GM18517 (cell line): Measurements from ENCODE around the gene INTS1.
A peak's percentile ranks its signal among the peaks of the same experiment; 100 is the strongest.
"Not testable (repeated sequence)": the region's sequence is repeated elsewhere in the genome, so short reads cannot be mapped to it uniquely, and the experiment has no call there.

Experiments
- ATAC-seq: cut with Tn5 transposase; IDR thresholded peaks from one replicate; pipeline ENCODE4 v1.9.1; 2021; ENCODE audit warnings: mild to moderate bottlenecking, moderate library complexity; ENCODE audit not compliant: unreplicated experiment

The INTS1 gene

DNA sequence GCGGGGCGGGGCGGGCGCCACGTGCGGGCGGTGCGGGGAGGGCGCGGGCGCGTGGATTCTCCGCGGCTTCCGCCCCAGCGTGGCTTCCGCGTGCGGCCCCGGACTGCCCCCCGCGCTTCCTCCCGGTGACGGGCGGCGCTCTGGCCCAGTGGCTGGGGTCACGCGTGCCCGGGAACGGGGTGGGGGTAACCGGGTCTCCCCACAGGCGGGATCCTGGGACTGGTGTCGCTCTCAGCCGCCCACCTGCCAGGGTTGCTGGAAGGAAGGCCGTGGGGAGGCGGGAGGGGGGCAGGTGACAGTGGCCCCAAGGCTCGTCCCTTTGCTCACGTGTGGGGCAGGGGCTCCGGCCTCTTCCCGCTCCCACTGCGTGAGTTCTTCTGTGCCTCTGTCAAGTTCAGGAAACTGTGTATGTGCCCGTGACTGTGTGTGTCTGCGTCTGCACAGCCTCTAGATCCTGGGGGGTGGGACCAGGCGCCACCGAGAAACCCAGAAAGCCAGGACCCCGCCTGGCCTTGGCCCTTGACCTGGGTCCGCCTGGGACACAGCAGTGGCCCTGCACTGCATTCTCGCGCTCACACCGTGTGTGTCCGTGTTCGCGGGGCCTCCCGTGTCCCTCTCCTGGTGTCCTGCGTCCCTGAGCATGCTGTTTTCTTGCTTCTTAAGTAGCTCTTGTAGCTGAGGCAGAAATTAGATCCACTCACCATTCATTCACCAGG is 27.2 kb upstream of the INTS1 start:
- no peak for ATAC-seq

DNA sequence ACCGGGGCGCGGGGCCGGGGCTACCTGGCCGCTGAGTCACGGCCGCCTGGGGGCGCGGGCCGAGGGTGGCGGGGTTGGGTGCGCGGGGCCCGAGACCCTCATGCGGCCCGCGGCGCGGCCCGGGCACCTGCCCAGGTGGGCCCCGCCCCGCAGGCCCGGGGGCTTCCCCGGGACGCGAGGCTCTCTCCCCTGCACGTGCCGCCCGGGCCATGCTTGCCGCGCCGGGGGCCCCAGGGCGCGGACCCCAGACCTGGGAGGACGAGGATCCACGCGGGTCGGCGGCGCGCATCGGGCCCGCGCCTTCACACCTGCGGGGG is 26.7 kb upstream of the INTS1 start:
- ATAC-seq: peak; percentile 7

DNA sequence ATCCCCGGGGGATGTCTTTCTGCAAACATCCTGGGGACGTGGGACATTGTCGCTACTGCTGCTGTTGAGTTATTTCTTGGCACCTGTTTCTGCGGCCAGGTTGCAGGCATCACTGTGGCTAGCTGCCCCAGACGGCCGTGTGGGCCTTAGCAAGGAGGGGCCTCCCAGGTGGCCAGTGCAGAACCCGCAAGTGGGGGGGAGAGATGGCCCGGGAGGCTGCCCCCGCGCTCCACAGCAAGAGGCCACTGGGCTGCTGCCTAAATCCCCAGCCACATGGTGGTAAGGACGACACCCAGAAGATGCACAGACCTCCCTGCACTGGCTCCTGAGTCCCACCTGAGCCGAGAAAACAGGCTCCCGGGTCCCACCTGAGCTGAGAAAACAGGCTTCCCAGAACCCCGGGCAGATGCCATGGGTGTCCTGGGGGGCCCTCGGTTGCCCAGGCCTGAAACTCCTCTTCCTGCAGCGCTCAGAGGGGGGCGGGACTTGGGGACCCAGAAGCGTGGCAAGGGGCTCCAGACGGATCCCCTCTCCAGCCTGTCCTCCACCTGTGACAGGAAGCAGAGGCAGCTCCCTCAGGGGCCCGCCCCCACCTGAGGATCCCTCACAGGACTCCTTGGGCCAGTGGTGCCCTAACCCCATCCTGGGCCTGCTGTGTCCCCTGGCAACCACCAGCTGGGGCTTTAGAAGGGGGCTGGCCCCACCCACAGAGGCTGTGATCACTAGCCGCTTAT is 25.4 kb upstream of the INTS1 start:
- no peak for ATAC-seq

DNA sequence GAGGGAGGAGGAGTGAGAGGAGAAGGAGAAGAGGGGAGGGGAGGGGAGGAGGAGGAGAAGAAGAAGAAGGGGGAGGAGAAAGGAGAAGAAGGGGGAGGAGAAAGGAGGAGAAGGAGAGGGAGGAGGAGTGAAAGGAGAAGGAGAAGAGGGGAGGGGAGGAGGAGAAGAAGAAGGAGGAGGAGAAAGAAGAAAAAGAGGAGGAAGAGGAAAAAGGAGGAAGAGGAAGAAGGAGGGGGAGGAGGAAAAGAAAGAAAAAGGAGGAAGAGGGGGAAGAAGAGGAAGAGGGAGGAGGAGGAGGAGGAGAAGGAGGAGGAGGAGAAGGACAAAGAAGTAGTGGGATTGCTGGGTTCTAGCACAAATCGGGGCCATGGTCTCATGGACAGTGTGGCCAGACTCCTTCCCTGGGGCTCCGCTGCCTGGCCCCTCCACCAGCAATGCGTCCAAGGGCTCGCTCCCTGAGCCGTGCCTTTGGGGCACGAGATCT is 22.1 kb upstream of the INTS1 start:
- ATAC-seq: no peak

DNA sequence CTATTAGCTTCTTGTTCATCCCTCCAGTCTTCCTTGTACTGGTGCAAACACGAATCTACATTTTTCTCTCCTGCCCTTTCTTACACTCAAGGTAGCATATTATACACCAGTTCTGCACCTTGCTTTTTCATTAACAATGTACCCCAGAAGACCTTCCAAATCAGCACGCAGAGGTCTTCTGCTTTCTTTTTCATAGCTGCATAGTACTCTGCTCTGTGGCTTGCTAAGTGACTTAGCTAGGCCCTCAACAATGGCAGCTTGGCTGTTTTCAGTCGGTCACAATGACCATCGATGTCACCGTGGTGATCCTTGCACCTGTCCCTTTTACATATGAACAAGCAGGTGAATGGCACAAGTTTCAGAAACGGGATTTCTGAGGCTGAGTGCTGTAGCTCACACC is 21.2 kb upstream of the INTS1 start:
- no peak for ATAC-seq

DNA sequence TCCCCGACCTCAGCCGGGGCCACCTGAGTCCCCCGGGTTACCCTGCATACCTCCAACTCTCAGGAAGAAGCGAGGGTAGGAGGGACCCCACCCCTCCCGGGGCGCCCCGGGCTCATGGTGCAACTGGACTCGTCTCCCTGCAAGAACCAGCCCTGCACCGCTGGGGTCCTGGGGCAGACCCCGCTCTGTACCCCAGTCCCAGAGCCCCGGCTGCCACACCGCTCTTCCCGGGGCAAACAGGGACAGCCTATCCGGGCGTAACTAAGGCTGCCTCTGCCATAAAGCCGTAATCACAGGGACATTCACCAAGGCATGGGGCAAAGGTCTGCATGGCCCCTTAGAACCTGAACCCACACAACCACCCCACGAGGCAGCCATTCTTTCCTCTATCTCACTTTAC is 19.7 kb upstream of the INTS1 start:
- no peak for ATAC-seq

DNA sequence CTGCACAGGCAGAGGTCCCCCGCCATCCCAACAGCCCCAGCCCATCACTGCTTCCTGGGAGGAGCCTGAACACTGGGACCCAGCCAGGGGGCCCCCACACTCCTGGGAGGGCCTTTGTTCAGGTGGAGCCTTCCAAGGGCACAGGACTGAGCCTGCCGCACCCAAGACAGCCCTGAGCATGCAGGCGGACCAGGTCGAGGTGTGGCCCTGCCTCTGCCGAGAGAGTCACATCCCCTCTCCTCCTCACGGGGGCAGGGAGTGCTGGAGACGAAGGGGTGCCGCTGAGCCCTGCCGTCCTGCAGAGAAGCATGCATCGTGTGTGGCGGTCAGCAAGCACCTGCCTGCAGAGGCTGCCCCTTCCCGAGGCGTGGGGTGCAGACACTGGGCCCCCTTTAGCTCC is 19.0 kb upstream of the INTS1 start:
- no peak for ATAC-seq

DNA sequence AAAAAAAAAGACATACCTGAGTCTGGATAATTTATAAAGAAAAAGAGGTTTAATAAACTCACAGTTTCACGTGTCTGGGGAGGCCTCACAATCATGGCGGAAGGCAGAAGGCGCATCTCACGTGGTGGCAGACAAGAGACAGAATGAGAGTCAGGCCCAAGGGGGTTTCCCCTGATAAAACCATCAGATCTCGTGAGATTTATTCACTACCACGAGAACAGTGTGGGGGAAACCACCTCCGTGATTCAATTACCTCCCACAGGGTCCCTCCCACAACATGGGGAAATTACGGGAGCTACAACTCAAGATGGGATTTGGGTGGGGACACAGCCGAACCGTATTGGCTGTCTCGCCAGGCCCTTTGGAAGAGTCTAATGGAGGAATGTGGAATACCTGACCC is 17.3 kb upstream of the INTS1 start:
- no peak for ATAC-seq

DNA sequence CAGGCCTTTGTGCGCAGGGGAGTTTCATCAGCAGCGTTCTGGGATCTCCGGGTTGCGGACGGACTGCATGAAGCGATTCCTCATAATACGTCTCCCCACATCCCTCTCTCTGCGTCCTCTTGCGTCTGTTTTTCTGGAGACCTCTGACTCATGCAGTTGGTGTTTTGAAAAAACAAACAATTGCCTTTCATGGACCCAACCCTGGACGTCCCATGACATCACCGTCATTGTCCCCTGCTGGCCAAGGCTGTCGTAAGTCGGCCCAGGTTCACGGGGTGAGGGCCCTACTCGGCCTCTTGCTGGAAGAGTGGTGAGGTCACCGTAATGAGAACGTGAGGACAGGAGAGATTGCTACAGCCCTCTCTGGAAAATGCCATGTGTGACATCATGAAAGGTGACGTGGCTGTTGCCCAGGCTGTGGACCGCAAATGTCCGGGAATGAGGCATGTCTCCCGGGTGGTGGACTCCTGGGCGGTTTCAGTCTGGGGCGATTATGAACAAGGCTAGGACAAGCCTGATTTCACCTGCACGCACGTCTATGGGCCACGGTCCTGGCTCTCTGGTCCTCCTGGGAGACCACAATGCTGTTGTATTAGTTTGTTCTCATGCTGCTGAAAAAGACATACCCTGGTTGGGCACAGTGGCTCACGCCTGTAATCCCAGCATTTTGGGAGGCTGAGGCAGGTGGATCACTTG is 16.5 kb upstream of the INTS1 start:
- ATAC-seq: no peak

DNA sequence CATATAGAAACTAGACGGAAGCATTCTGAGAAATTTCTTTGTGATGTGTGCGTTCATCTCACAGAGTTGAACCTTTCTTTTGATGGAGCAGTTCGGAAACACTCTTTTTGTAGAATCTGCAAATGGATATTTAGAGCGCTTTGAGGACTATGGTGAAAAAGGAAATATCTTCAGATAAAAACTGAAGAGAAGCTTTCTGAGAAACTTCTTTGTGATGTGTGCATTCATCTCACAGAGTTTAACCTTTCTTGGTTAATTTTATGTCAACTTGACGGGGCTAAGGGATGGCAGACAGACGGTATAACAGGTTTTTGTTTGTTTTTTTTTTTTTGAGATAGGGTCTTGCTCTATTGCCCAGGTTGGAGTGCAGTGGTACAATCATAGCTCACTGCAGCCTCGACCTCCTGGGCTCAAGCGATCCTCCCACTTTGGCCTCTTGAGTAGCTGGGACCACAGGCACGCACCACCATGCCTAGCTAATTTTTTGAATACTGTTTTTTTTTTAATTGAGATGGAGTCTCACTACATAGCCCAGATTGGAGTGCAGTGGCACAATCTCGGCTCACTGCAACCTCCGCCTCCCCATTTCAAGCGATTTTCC is 15.2 kb upstream of the INTS1 start:
- ATAC-seq: not testable (repeated sequence)

DNA sequence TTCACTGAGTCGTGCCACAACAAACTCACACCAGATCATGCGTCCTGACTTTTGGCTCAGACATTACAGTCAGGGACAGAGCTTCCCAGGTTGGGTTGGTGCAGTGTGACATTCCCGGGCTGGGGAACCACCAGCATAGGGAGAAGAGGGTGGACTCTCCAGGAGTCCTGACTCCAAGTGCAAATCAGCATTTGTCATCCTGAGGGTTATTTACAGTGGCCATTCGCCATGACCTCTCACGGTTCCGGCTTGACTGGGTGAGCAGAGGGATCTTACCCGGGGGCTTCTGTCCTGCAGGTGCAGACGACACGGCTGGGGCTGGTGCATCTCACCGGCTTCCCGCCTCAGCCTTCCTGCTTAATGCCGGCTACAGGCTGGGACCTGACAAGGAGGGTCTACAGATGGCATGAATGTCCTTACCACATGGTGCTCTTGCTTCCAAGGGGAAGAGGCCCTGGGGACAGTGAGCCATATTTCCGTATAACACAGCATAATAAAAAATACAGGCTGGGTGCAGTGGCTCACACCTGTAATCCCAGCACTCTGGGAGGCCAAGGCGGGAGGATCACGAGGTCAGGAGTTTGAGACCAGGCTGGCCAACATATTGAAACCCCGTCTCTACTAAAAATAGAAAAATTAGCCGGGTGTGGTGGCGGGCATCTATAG is 12.5 kb upstream of the INTS1 start:
- no peak for ATAC-seq

DNA sequence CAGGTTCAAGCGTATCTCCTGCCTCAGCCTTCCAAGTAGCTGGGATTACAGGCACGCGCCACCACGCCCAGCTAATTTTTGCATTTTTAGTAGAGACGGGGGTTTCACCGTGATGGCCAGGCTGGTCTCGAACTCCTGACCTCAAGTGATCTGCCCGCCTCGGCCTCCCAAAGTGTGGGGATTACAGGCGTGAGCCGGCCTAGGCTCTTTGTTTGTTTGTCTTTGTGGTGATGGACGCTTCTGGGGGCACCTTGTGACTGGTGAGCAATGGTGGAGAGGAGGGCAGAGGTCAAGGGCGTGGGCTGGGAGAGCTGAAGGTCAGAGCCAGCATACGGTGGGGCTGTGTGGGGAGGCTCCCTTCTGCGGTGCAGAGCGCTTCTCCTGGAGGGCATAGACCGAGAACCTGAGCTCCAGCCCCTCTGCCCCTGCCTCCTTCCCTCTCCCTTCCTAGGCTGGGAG is 11.3 kb upstream of the INTS1 start:
- not testable (repeated sequence) for ATAC-seq

DNA sequence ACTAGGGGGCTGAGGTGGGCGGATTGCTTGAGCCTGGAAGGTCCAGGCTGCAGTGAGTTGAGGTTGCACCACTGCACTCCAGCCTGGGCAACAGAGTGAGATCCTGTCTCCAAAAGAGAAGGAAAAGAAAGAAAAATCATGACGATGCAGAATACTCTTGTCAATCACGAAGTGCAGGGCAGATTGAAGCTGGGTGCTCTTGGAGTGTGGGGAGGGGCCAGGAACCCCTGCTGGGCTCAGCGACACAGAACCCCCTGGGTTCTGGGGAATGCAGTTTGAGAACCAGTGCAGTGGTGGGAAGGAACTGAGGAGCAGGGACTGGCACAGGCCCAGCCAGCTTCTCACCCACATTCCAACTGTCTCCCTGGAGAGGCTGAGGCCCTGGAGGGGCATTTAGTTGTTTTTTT is 10.8 kb upstream of the INTS1 start:
- no peak for ATAC-seq

DNA sequence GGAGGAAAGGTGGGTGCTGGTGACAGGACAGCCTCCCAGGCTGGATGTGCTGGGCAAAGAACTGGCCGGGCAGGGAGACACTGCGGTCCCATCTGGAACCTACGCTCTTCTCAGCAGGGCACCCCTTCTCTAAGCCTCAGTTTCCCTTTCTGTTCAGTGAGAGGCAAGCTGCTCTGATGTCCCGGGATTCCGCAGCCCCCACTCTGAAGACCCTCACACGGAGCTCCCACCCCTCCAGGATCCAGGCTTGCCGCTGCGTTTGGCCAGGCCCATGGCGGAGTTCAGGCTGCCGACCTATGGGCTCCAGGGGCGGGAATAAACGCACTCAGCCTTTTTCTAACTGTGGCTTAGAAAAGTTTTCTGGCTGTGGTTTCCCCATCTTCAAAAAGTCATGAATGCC is 10.2 kb upstream of the INTS1 start:
- ATAC-seq: no peak

DNA sequence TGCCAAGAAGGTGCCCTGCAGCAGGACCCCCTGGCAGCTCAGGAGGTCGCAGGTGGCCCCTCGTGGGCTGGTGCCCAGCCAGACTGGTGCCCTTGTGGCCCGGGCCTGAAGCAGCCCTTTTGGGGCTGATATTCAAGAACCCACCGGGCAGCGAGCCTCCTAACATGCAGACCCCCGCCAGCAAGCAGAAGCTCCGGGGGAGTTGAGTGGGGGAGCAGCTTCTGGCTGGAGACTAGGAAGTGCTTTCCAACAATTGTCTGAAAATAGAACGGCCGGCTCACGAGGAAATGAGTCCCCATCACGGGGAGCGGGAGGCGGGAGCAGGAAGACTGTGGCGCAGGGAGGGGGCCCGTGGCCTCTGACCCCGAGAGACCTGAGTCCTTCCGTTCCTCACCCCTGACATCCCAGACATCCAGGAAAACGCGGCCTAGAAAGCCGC is 9.5 kb upstream of the INTS1 start:
- no peak for ATAC-seq

DNA sequence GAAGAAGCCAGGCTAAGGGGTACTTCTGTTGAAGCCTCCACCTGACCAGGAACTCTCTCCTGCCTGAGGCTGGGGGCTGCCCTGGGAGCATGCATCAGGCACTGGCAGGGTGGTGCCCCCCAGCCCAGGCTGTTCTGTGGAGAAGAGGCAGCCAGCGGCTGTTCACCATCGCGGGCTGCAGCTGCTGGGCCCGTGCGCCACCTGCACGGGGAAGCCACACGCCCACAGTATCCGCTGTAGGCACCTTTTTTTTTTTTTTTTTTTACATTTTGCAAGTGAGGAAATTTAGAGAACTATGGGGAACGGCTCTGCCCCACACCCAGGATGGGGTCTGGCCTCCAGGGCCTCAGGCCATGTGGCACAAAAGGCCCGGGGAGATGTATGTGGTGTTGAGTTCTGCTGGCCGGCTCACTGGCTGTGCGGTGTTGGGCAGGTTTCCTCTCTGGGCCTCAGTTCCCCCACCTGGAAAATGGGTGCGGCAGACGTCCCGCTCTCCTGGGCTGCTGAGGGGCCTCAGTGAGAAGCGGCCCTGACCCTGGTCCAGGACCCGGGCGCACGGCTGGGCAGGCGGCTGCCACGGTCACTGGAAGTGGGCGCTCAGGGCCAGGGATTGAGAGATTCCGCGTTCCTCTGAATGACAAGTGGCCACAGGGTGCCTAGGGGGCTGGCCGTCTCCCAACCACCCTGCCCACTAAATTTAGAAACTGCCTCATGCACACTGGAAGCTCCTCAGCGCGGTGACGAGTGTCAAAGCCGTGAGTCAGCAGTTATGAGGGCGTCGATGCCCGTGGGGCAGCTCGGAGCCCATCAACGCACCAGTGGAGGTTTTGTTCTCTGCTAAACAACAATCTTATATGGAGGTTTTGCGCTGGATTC is 8.8 kb upstream of the INTS1 start:
- no peak for ATAC-seq

DNA sequence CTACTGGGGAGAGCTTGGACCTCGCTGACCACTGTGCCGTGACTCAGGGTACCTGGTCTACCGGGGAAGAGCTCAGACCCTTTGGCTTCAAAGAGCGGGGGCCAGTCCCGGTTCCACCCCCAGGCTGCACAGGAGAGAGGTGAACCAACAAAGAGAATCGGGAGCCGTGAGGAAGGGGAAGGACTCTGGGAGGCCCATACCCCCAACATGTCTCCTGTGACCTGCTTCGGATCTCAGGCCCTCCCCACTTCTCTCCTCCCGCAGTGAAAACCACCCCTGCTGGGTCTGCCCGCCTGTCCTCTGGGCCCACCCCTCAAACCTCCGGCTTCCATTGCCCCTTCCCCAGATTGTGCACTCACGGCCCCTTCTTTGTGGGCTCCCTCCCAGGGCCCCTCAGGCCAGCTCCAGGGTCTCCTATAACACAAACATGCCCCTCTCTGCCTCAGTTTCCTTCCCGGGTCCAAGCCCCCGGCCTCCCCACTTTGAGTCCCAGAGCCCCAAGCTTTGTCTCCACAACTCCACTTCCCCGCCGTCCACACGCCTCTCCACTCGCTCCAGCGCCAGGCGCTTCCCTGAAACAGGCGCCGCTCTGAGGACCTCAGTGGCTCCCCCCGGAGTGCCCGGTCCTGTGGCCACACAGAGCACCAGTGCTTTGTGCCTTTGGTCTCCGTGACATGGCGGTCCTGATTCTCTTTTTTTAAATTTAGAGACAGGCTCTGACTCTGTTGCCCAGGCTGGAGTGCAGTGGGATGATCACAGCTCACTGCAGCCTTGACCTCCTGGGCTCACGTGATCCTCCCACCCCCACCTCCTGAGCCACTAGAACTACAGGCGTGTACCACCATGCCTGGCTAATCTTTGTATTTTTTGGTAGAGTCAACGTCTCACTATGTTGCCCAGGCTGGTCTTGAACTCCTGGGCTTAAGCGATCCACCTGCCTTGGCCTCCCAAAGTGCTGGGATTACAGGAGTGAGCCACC is 7.5 kb upstream of the INTS1 start:
- no peak for ATAC-seq

DNA sequence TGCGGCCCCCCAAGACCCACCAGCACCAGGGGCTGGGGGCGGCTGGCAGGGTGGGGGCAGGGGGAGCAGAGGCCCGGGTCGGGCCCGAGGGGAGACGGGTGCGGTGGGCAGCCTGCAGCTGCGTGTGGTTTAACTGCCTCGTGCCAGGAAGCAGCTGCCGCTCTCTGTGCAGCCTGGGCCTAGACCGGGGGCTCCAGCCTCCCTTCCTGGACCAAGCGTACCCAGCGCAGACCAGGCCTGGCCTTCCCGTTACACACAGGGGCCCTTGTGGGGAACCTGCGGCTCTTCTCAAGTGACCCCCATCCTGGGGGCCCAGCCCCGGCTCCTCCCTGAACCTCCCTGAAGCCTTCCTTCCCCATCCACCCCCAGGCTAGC is 6.6 kb upstream of the INTS1 start:
- no peak for ATAC-seq

DNA sequence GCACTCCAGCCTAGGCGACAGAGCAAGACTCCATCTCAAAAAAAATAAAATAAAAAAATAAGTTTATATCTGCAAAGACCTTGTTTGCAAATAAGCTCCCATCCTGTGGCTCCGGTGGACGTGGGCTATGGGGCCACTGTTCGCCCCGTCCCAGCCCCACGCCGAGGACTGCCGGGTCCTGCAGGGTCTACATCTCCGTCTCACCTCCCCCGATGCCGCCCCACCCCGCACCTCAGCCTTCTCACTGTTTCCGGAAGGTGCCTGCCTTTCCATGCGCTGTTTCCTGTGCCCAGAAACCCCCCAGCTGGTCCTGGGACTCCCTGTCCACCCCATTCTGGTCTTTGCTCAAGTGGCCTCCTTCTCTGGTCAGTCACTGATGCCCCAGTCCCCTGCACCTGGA is 5.0 kb upstream of the INTS1 start:
- ATAC-seq: no peak
